UCSD-AML1 (cell line): ENCODE results near the gene ZNF790.

Experiments
- DNase-seq: peaks from one replicate; lab custom pipeline; 2025; ENCODE audit not compliant: unreplicated experiment; lab: John Stamatoyannopoulos, UW

ZNF790 gene

GRCh38 chr19:36772311-36773222, 65.6 kb downstream of the ZNF790 start, which contains the start of gene ZNF850:
TSS of gene ZNF850 (minus strand) at chr19:36772807. CDS start at chr19:36762606, 10,201 bp downstream.
- peak; percentile 90 for DNase-seq

DNA sequence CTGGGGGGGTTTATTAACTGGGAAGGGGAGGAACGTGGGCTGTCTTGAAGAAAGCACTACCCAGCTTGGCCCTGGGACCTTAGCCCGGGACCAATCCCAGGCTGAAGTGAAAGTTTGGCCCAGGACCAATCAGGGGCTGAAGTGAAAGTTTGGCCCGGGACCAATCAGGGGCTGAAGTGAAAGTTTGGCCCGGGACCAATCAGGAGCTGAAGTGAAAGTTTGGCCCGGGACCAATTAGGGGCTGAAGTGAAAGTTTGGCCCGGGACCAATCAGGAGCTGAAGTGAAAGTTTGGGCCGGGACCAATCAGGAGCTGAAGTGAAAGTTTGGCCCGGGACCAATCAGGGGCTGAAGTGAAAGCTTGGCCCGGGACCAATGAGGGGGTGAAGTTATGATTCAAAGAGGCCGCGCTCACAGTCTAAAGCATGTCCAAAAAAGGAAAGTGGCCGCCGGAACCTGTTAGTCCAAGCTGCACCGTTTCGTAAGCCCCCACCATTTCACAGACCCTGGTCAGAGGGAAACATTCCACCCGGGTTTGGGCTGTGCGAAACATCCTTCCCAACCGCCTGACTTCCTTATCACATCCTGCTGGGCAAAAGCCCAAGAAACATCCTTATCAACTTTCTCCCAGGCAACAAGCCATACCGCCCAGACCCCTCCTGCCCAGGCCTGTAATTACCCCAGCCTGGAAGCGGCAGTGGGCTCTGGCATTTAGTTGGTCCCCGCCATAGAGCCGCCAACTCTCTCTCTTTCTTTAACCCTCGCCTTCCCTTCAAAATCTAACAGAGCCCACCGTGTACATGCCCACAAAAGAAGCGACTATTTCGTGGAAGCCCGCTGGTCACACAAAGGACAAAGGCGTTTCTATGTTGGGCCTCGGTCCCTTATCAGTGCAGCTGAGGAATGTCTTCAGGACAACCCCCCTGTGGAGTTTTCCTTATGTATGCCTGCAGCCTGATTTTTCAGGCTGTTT, 66.6 kb downstream of the ZNF790 start:
- peak; percentile 10 for DNase-seq
